SK-N-MC (cell line): ENCODE measurements around the gene CACNA2D1.

Experiments used
- EZH2 ChIP-seq: fragments of 200-600 bp; sonication (generic); IDR thresholded peaks from one replicate; pipeline ENCODE4 v1.6.1; 2017; ENCODE audit warnings: antibody characterized with exemption
- POLR2AphosphoS5 ChIP-seq: IDR thresholded peaks from 2 replicates; pipeline ENCODE4 v1.6.1; 2012; ENCODE audit warnings: mild to moderate bottlenecking, low read depth, low read length, borderline replicate concordance

DNA sequence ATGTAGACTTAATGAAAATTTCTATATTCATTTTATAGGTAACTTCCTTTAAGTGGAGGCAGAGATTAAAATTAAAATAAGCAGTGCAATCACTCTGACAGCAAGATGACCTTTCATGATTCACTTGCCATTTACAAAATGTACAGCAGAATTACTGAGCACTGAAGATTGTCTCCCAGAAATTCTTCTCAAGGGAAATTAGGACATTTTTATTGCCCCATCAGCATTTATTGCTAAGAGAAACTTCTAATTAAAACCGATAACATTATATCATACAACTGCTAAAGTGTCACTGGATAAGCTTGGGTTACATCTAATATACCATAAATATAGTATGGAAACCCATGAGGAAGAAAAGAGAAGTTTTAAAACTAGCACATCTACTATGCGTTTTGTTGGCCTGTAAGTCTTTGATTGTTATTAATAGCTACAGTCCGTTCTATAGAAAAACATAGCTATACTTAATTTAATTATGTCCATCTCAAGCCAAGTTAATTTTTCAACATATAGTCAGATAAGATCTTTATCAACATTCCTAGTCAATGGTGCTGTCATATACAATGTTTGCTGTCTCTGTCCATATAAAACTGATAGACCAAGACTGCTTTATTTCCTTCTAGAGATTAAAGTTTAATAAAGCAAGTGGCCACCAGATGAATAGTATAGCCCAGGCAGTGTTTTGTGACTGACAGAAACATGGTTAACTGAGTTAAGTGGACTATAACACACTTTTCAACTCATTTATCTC lies 456.7 kb downstream of the CACNA2D1 start:
- TF ChIP-seq POLR2AphosphoS5 (no peak), EZH2 (no peak)
